AG09319 (cell line): ENCODE results near the gene SLC12A6.

ENCODE experiments used
- DNase-seq: peaks from one replicate; pipeline ENCODE4 v3.0.0-alpha.2; 2010; ENCODE audit warnings: low read depth; ENCODE audit errors: extremely low read depth
- CTCF ChIP-seq: IDR thresholded peaks from 2 replicates; pipeline ENCODE4 v1.5.1; 2011; ENCODE audit warnings: low read depth, mild to moderate bottlenecking, inconsistent platforms, low read length, moderate library complexity

SLC12A6 gene

DNA sequence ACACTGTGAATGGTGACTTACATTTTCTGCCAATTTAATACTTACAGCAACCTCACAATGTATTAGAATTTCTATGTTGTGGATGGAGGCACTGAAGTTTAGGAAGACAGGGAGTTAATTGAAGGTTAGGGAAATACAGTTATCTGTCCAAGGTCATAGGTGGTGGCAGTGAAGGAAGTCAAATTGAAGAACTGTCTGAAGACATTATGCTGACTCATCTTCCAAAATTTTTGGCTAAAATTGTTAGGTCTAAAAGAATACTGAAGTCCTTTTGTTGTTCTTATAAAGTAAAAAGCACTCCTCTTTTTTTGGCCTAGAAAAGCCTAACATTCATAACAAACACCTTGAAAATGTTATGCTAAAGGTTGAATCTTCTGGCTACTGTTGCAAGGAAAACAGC is 85.0 kb downstream of the SLC12A6 start:
- no peak for DNase-seq
- no peak for TF ChIP-seq CTCF

- no peak for DNase-seq
- TF ChIP-seq CTCF = no peak
Observed at GRCh38 chr15:34248190-34248589, 89.4 kb downstream of the SLC12A6 start.

GRCh38 chr15:34246276-34246976 is 91.2 kb downstream of the SLC12A6 start:
- TF ChIP-seq CTCF = no peak
- DNase-seq = no peak

DNA sequence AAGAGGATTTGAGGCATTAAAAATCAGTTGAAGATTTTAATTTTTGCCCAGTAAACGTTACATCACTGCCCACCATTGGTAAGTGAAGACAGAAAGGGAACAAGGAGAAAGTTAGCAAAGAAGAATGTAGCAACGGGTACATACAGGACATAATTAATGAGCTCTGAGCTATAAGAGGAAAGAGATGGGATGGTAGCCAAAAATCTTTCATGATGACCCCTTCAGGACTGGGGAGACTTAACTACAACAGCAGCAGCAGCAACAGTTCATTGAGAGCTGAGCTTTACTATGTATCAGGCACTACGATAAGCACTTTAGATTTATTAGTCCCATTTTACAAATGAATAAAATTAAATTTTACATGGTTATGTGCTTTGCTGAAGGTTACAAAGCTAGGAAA is 94.4 kb downstream of the SLC12A6 start:
- DNase-seq = no peak
- no peak for TF ChIP-seq CTCF

DNA sequence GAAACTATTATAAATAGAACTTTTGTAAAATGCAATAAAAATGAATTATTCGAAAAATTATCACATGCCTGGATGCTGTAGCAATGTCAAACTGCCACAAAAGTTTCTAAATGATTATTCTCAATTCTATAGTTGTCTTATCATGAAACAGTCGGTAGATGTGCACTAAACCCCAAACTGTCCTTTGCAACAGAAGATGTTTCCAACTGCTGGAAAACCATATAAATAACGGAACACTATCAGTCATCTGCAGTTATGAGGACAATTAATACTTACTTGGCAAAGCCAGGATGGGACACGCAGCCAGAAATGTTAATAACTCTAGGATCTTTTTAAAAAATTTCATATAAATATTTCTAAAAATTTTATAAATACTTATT is 95.3 kb downstream of the SLC12A6 start:
- DNase-seq = no peak
- TF ChIP-seq CTCF = no peak

DNA sequence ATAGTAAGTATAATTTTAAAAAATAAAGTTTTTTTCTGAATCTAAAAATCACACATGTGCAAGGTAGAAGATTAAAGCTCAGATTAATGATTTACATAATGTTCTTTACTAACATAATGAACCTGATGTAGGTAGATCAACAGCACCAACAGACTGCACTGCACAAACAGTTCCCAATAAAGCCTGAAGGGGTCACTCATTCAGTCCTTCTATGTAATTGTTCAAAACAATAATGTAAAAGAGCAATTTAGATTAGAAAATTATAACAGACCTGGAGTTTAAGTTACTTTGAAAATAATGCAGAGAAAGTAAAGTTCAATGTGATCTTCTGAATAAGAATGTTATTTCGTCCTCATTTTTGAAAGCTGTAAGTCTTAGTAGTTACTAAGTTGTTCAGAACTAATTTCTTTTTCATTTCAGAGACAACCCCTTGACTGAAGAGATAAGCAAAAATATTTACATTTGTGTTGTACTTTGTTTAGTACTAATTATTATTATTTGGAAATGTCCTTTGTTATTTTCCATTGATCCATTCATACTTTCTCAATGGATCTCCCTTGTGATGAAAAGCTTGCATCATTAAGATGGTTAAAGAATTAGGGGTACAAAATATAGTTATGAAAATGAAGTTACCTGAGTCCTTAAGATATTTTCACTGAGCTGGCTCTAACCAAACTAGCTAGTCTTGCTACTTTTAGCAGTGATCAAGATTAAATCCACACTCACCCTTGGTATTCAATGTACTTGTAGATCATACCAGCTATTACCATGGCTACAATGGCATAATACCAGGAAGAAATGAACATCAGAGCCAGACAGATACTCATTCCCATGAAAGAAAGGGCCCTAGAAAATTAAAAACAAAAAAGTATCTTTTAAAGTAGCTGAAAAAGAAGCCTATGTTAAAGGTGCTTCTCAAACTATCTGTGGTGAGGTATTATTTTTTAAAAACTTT is 95.9 kb downstream of the SLC12A6 start:
- TF ChIP-seq CTCF = peak; percentile 60
- DNase-seq = no peak

DNA sequence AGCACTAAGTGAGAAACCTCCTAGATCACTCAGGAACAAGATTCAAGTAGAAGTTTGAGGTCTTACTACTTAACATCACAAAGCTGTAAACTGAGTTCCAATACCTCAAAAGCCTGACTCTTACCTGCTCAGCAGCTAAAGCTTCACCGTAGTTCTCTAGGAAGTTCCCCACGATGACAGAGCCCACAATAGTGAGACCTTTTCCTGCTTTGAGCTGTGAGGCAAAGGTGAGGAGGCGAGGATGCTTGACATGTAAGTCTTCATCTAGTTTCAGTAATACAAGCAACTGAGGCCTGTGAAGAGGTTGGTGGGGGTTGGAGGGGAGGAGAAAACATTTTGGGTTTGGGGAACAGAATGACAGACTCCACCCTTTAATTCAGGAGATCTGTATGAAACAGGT is 97.0 kb downstream of the SLC12A6 start:
- TF ChIP-seq CTCF = no peak
- no peak for DNase-seq
